H1 (cell line): Measurements from ENCODE around the gene CYP27B1. TPM values are rescaled to one million over a fixed set of nuclear protein-coding genes. Genes with fewer than 3 reads are reported as not detected.

Source experiments
- CTCF ChIA-PET: fragments of 300-600 bp; sonication (Branson Sonifier 250); formaldehyde crosslinking; loops from one replicate; lab custom pipeline; 2021; ENCODE audit not compliant: partially characterized antibody; lab: Charles Lee
- POLR2A ChIA-PET: fragments of 300-600 bp; sonication (Branson Sonifier 250); formaldehyde crosslinking; loops from one replicate; lab custom pipeline; 2021; ENCODE audit warnings: inconsistent platforms; ENCODE audit not compliant: partially characterized antibody; lab: Charles Lee
- DNase-seq, 2 experiments: peaks; one replicate each; pipeline versions ENCODE4 v3.0.0 to v3.0.0-alpha.2; 2010 to 2022; ENCODE audit warnings: low spot score in 2 of 2, low read depth in 1 of 2, mixed read lengths in 1 of 2
- FAIRE-seq: peaks from 2 replicates; lab custom pipeline; 2011; peaks lifted over from hg19 to GRCh38; lab: Jason Lieb, UNC
- H2AFZ ChIP-seq: 2 replicates; pipeline ENCODE4 v1.8.1; 2012; ENCODE audit warnings: low read length, inconsistent platforms
- H2AK5ac ChIP-seq: 2 replicates; pipeline ENCODE4 v1.6.1; 2013; ENCODE audit warnings: low read depth, low read length
- H2BK120ac ChIP-seq: replicated peaks from 2 replicates; pipeline ENCODE3; 2013; ENCODE audit warnings: low read depth, low read length, inconsistent platforms
- H2BK12ac ChIP-seq: 2 replicates; pipeline ENCODE4 v1.6.1; 2013; ENCODE audit warnings: low read depth, low read length
- H2BK15ac ChIP-seq: 2 replicates; pipeline ENCODE4 v1.6.1; 2013; ENCODE audit warnings: low read length
- H2BK20ac ChIP-seq: 2 replicates; pipeline ENCODE4 v1.6.1; 2013; ENCODE audit warnings: low read length
- H2BK5ac ChIP-seq: 2 replicates; pipeline ENCODE4 v1.6.1; 2013; ENCODE audit warnings: low read depth, low read length
- H3K14ac ChIP-seq: 2 replicates; pipeline ENCODE4 v1.6.1; 2013; ENCODE audit warnings: inconsistent platforms; ENCODE audit not compliant: insufficient read length
- H3K18ac ChIP-seq: 2 replicates; pipeline ENCODE4 v1.6.1; 2013; ENCODE audit warnings: low read length; ENCODE audit errors: extremely low read depth
- H3K23ac ChIP-seq: 2 replicates; pipeline ENCODE4 v1.6.1; 2013; ENCODE audit warnings: inconsistent platforms; ENCODE audit not compliant: insufficient read length
- H3K23me2 ChIP-seq: 2 replicates; pipeline ENCODE4 v1.6.1; 2013; ENCODE audit warnings: low read depth, low read length
- H3K27ac ChIP-seq: 2 replicates; pipeline ENCODE4 v1.6.1; 2011; ENCODE audit warnings: low read depth, low read length, inconsistent platforms
- H3K27me3 ChIP-seq, 4 experiments: replicated peaks in 1 of 4; 1 replicate in 1 of 4; 2 replicates in 3 of 4; pipeline versions ENCODE4 v1.6.1 to v1.8.1; 2011 to 2013; ENCODE audit warnings: low read length in 3 of 4, mild to moderate bottlenecking in 3 of 4, inconsistent platforms in 2 of 4, mixed read lengths in 2 of 4, moderate library complexity in 1 of 4; ENCODE audit not compliant: control insufficient read depth in 3 of 4, insufficient read depth in 3 of 4; ENCODE audit errors: extremely low read depth in 1 of 4
- H3K36me3 ChIP-seq, 4 experiments: 2 replicates each; pipeline versions ENCODE4 v1.6.1 to v1.8.1; 2011 to 2013; ENCODE audit warnings: mild to moderate bottlenecking in 4 of 4, low read length in 3 of 4, moderate library complexity in 2 of 4, control low read depth in 1 of 4, inconsistent platforms in 1 of 4; ENCODE audit not compliant: insufficient read depth in 4 of 4, control insufficient read depth in 2 of 4
- H3K4ac ChIP-seq: replicated peaks from 2 replicates; pipeline ENCODE3; 2013; ENCODE audit warnings: low read length, low read depth, mixed read lengths, inconsistent platforms; ENCODE audit not compliant: insufficient read length
- H3K4me1 ChIP-seq, 4 experiments: replicated peaks in 1 of 4; 1 replicate in 1 of 4; 2 replicates in 3 of 4; pipeline versions ENCODE4 v1.6.1 to v1.8.1; 2011 to 2013; ENCODE audit warnings: low read length in 3 of 4, inconsistent platforms in 2 of 4, mixed read lengths in 1 of 4; ENCODE audit not compliant: insufficient read depth in 4 of 4, control insufficient read depth in 3 of 4
- H3K4me2 ChIP-seq, 2 experiments: 2 replicates each; pipeline versions ENCODE4 v1.6.1 to v1.8.1; 2011 to 2013; ENCODE audit warnings: low read depth in 2 of 2, low read length in 2 of 2, control low read depth in 1 of 2, inconsistent platforms in 1 of 2, mild to moderate bottlenecking in 1 of 2; ENCODE audit not compliant: insufficient read depth in 1 of 2
- H3K4me3 ChIP-seq, 4 experiments: fragments of 200-600, 300-600 bp in 1 of 4; sonication (generic), shearing (Covaris generic), sonication (Bioruptor Twin) in 1 of 4; 2 replicates each; pipeline versions ENCODE4 v1.5.1 to v1.8.1; 2011 to 2016; ENCODE audit warnings: low read length in 4 of 4, low read depth in 3 of 4, control low read depth in 2 of 4, inconsistent platforms in 2 of 4, mild to moderate bottlenecking in 2 of 4, mixed read lengths in 1 of 4, moderate library complexity in 1 of 4; ENCODE audit not compliant: insufficient read depth in 2 of 4; ENCODE audit errors: extremely low read depth in 1 of 4
- H3K56ac ChIP-seq: replicated peaks from 2 replicates; pipeline ENCODE3; 2013; ENCODE audit warnings: low read depth, mild to moderate bottlenecking, mixed read lengths, low read length, inconsistent platforms; ENCODE audit not compliant: insufficient read length
- H3K79me1 ChIP-seq: 2 replicates; pipeline ENCODE4 v1.6.1; 2013; ENCODE audit warnings: low read depth, low read length, control low read depth
- H3K79me2 ChIP-seq, 2 experiments: 2 replicates each; pipeline versions ENCODE4 v1.6.1 to v1.8.1; 2012 to 2013; ENCODE audit warnings: low read length in 2 of 2, mild to moderate bottlenecking in 2 of 2, inconsistent platforms in 1 of 2; ENCODE audit not compliant: insufficient read depth in 2 of 2, control insufficient read depth in 1 of 2
- H3K9ac ChIP-seq, 4 experiments: replicated peaks in 1 of 4; 1 replicate in 1 of 4; 2 replicates in 3 of 4; pipeline versions ENCODE4 v1.6.1 to v1.8.1; 2011 to 2013; ENCODE audit warnings: low read depth in 3 of 4, low read length in 3 of 4, control low read depth in 2 of 4, mild to moderate bottlenecking in 2 of 4, moderate library complexity in 2 of 4, inconsistent platforms in 1 of 4; ENCODE audit errors: extremely low read depth in 1 of 4
- H3K9me3 ChIP-seq, 2 experiments: 2 replicates each; pipeline versions ENCODE4 v1.6.1 to v1.8.1; 2012 to 2013; ENCODE audit warnings: mild to moderate bottlenecking in 2 of 2, moderate library complexity in 2 of 2, control low read depth in 1 of 2, inconsistent platforms in 1 of 2, low read depth in 1 of 2, low read length in 1 of 2, mixed read lengths in 1 of 2; ENCODE audit not compliant: insufficient read depth in 2 of 2
- H4K20me1 ChIP-seq, 2 experiments: replicated peaks in 1 of 2; 2 replicates each; pipeline versions ENCODE3 to v1.8.1; 2011 to 2013; ENCODE audit warnings: inconsistent platforms in 2 of 2, low read length in 2 of 2, mild to moderate bottlenecking in 1 of 2; ENCODE audit not compliant: insufficient read depth in 2 of 2, control insufficient read depth in 1 of 2
- H4K5ac ChIP-seq: 2 replicates; pipeline ENCODE4 v1.6.1; 2013; ENCODE audit warnings: low read length, low read depth, mixed read lengths, inconsistent platforms; ENCODE audit not compliant: insufficient read length
- H4K8ac ChIP-seq: 2 replicates; pipeline ENCODE4 v1.8.0; 2013; ENCODE audit warnings: mild to moderate bottlenecking, moderate library complexity, low read length, inconsistent platforms; ENCODE audit not compliant: insufficient read depth; ENCODE audit errors: extremely low read depth
- H4K91ac ChIP-seq: replicated peaks from 2 replicates; pipeline ENCODE3; 2013; ENCODE audit warnings: low read length, mixed read lengths, inconsistent platforms; ENCODE audit not compliant: insufficient read length
- KDM4A ChIP-seq: IDR thresholded peaks from one replicate; pipeline ENCODE4 v1.7.1; 2012; ENCODE audit warnings: low read depth, mild to moderate bottlenecking, moderate library complexity, low read length, inconsistent platforms; ENCODE audit not compliant: severe bottlenecking
- RAD21 ChIP-seq, 2 experiments: IDR thresholded peaks in 1 of 2; conservative IDR thresholded peaks in 1 of 2; 2 replicates each; pipeline ENCODE4 v1.6.1; 2011; ENCODE audit warnings: low read depth in 2 of 2, low read length in 2 of 2, improper control_type of control experiment in 1 of 2, inconsistent platforms in 1 of 2, mild to moderate bottlenecking in 1 of 2, moderate library complexity in 1 of 2
- WGBS, 2 experiments: shearing (Covaris generic) in 1 of 2; methylation state at CpG; one replicate each; pipeline versions ENCODE4 v1.1.6 to v1.1.7; 2013 to 2015; ENCODE audit warnings: low lambda C conversion rate in 2 of 2, mixed read lengths in 2 of 2, inconsistent platforms in 1 of 2, low coverage in 1 of 2, missing lambda C conversion rate in 1 of 2; ENCODE audit not compliant: insufficient replicate concordance in 2 of 2, insufficient coverage in 1 of 2, insufficient read length in 1 of 2; ENCODE audit errors: extremely low coverage in 1 of 2, missing lambda C conversion rate in 1 of 2; 5-methylcytosine and 5-hydroxymethylcytosine counted together
- polyA plus RNA-seq, 7 experiments: library from polyadenylated mRNA; depleted of rRNA in 3 of 7; stranded (reverse) in 5 of 7; unstranded in 2 of 7; fragments of >200 nt in 5 of 7; fragments of 200-250 nt in 2 of 7; gene quantifications; 1 replicate in 5 of 7; 2 replicates in 1 of 7; 4 replicates in 1 of 7; pipeline versions ENCODE4 v1.2.1 to v1.2.3, GENCODE V29; 2011 to 2013; ENCODE audit warnings: missing spikeins in 2 of 7, mixed read lengths in 2 of 7
- total RNA-seq: library from RNA; stranded (reverse); fragmentation: NEBNext Ultra II Directional; extraction: Animal tissue kit (Norgen Biotek cat#: 25700); gene quantifications from 2 replicates; pipeline ENCODE4 v1.2.1, GENCODE V29; 2021

CYP27B1 gene
- total and polyA plus RNA-seq, 2 of the 8 experiments (the other 6 are each of a cell fraction or from before 2014, with no cell fraction given): 2.9 to 3.3 TPM

DNA sequence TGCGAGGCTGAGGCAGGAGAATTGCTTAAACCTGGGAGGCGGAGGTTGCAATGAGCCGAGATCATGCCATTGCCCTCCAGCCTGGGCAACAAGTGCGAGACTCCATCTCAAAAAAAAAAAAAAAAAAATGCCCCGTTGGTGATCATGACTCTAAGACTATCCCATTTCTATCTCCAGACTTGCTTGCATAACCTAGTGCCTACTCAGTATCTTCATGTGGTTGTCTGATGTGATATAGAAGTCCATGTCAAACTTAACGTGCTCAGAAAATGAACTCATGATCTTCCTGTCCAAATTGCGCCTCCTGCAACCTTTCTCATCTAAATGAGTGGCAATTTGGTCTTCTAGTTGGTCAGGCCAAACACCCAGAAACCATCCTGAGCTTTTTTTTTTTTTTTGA lies 11.0 kb upstream of the CYP27B1 start:
- POLR2A ChIA-PET: interaction anchor here (1.5 kb wide), 1 partner anchor 14 kb away, joined by 4 read pairs; no protein-coding TSS in a partner anchor
- Histone ChIP-seq H3K9me3 (no peaks in the 10 kb centered on the region), H3K36me3 (no peaks in the 10 kb centered on the region; a peak in 1 of 8 replicates), H3K23ac (no peak overlapping the region), H3K4me3 (no peak overlapping the region), H2BK5ac (no peak overlapping the region), H4K20me1 (no peaks in the 10 kb centered on the region), H3K4me1 (no peaks in the 10 kb centered on the region), H3K79me2 (peaks cover 0 to 3% of the 10 kb centered on the region in 2 experiments; a peak in 1 of 4 replicates), H3K18ac (no peak overlapping the region), H2BK120ac (no peak overlapping the region), H4K91ac (no peak overlapping the region), H3K4me2 (no peak overlapping the region), H4K8ac (no peak overlapping the region), H2AK5ac (no peak overlapping the region), H3K56ac (no peak overlapping the region), H3K27me3 (peaks cover 0 to 4% (median 1%) of the 10 kb centered on the region in 4 experiments; a peak in 2 of 7 replicates), H3K14ac (no peak overlapping the region), H3K27ac (no peak overlapping the region), H2BK20ac (no peak overlapping the region), H4K5ac (no peak overlapping the region), H3K9ac (no peak overlapping the region), H3K23me2 (peaks cover 2% of the 10 kb centered on the region; the same call in 1 of the 2 replicates), H2BK15ac (no peak overlapping the region), H3K79me1 (no peaks in the 10 kb centered on the region), H2BK12ac (no peak overlapping the region), H3K4ac (no peak overlapping the region), H2AFZ (no peak overlapping the region)
- 92% methylated on average over 7 of the region's 7 CpGs; no CpG with 5 or more reads in 1 of the 2 experiments for WGBS, 2 experiments
- CTCF ChIA-PET: interaction anchor here (0.7 to 4.7 kb wide), 5 partner anchors 11 to 175 kb away, joined by 3 to 28 read pairs (median 14); partner anchors contain the start of gene CYP27B1
- DNase-seq (no peak), FAIRE-seq (no peak)
- TF ChIP-seq RAD21 (IDR thresholded peaks at IDR 0.05 in 1 of 2, conservative IDR thresholded peaks at IDR 0.05 in 1 of 2; ENCODE audit: low read depth in 2 of 2, low read length in 2 of 2) (no peak), KDM4A (no peak)
